Esophagus muscularis mucosa (tissue), 3 donors: ENCODE measurements around the gene C1QA.

ENCODE experiments used
- POLR2A ChIP-seq: fragments of 450-650 bp; IDR thresholded peaks from one replicate; pipeline ENCODE4 v1.6.1; 2017; ENCODE audit warnings: antibody characterized with exemption, moderate library complexity, mild to moderate bottlenecking, low read depth
- POLR2AphosphoS5 ChIP-seq, 2 donors: sonication (generic); formaldehyde crosslinking; IDR thresholded peaks; one replicate each; pipeline ENCODE4 v1.6.1; 2017; ENCODE audit warnings: antibody characterized with exemption in 2 of 2
- TF ChIP-seq, protein P1 (sequence below), 3 experiments: fragments of 200-600 bp in 2 of 3; fragments of 450-650 bp in 1 of 3; sonication (generic) in 2 of 3; IDR thresholded peaks; one replicate each; pipeline ENCODE4 v1.5.1; 2017 to 2019; ENCODE audit warnings: antibody characterized with exemption in 3 of 3, mild to moderate bottlenecking in 2 of 3, moderate library complexity in 1 of 3

DNA sequence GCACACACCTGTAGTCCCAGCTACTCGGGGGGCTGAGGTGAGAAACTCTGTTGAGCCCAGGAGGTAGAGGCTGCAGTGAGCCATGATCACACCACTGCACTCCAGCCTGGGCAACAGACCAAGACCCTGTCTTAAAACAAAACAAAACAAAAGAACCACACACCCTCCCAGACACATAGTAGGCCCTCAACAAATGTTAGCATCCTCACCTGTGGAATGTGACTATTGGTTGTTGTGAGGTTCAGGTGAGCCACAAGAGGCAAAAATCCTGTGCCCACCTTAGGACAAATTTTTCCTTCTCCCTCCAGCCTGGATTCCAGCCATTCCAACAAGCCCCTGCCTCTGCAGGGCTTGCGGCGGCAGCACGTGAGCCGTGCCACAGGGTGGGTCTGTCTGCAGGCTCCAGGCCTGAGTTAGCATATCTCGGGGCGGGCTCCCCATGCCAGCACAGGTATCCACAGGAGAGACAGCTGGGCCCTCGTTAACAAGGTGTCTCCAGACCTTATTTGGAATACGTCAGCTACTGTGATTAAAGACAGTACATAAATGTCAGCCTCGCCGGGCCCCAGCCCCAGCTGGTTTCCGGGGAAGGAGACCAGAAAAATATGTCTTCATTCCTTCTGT, 34.0 kb downstream of the C1QA start:
- TF ChIP-seq, protein P1, sequence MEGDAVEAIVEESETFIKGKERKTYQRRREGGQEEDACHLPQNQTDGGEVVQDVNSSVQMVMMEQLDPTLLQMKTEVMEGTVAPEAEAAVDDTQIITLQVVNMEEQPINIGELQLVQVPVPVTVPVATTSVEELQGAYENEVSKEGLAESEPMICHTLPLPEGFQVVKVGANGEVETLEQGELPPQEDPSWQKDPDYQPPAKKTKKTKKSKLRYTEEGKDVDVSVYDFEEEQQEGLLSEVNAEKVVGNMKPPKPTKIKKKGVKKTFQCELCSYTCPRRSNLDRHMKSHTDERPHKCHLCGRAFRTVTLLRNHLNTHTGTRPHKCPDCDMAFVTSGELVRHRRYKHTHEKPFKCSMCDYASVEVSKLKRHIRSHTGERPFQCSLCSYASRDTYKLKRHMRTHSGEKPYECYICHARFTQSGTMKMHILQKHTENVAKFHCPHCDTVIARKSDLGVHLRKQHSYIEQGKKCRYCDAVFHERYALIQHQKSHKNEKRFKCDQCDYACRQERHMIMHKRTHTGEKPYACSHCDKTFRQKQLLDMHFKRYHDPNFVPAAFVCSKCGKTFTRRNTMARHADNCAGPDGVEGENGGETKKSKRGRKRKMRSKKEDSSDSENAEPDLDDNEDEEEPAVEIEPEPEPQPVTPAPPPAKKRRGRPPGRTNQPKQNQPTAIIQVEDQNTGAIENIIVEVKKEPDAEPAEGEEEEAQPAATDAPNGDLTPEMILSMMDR (IDR thresholded peaks at IDR 0.05), result no peak
- no peak for TF ChIP-seq POLR2A
- no peak for TF ChIP-seq POLR2AphosphoS5 (IDR thresholded peaks at IDR 0.05)
